ENCODE data around the gene SPATA21. TPM values are rescaled to one million over a fixed set of nuclear protein-coding genes. Genes with fewer than 3 reads are reported as not detected.

The SPATA21 gene
- total RNA-seq, 1 donor from 2014 or later: not detected

DNA sequence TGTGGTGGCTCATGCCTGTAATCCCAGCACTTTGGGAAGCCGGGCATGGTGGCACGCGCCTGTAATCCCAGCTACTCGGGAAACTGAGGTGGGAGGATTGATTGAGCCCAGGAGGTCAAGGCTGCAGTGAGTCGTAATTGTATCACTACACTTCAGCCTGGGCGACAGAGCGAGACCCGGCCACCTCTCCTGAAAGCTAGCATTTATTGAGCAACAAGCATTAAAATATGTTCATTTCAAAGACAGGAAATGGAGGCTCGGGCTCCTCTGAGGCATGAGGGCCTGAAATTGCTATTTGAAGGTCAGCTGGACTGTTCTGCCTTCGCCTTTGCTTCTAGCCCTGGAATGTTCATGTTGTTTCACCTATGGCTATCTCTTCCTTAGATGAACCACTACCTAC, 34.5 kb downstream of the SPATA21 start:
- Histone ChIP-seq H3K79me2 (ENCODE audit: insufficient read depth, low read length) (no peaks in the 10 kb centered on the region), H3K4me3 (ENCODE audit: insufficient read depth, low read depth, low read length) (no peak overlapping the region), H2AFZ (ENCODE audit: low read depth, low read length) (no peak overlapping the region), H3K36me3 (ENCODE audit: insufficient read depth, low read length) (no peaks in the 10 kb centered on the region), H3K27ac (ENCODE audit: low read depth, low read length) (no peak overlapping the region), H3K27me3 (ENCODE audit: insufficient read depth, low read length) (no peaks in the 10 kb centered on the region), H3K9me3 (ENCODE audit: insufficient read depth, low read depth, low read length) (no peaks in the 10 kb centered on the region), H4K20me1 (ENCODE audit: insufficient read depth, low read length) (peaks cover 5% of the 10 kb centered on the region), H3K4me1 (ENCODE audit: insufficient read depth, low read length) (no peaks in the 10 kb centered on the region), H3K4me2 (ENCODE audit: low read length) (no peak overlapping the region), H3K9ac (ENCODE audit: low read length) (no peak overlapping the region)
- Mint-ChIP-seq H3K36me3 (ENCODE audit: low read depth, unreplicated experiment) (peaks cover 9% of the 10 kb centered on the region), H3K4me1 (ENCODE audit: low read depth, unreplicated experiment) (peaks cover 6% of the 10 kb centered on the region), H3K27me3 (ENCODE audit: low read depth, unreplicated experiment) (no peaks in the 10 kb centered on the region), H3K27ac (ENCODE audit: unreplicated experiment) (no peak overlapping the region), H3K4me3 (ENCODE audit: unreplicated experiment) (no peak overlapping the region), H3K9me3 (ENCODE audit: unreplicated experiment) (no peaks in the 10 kb centered on the region)
- DNase-seq (ENCODE audit: low read depth): no peak
- FAIRE-seq: no peak
- TF ChIP-seq, protein P1, sequence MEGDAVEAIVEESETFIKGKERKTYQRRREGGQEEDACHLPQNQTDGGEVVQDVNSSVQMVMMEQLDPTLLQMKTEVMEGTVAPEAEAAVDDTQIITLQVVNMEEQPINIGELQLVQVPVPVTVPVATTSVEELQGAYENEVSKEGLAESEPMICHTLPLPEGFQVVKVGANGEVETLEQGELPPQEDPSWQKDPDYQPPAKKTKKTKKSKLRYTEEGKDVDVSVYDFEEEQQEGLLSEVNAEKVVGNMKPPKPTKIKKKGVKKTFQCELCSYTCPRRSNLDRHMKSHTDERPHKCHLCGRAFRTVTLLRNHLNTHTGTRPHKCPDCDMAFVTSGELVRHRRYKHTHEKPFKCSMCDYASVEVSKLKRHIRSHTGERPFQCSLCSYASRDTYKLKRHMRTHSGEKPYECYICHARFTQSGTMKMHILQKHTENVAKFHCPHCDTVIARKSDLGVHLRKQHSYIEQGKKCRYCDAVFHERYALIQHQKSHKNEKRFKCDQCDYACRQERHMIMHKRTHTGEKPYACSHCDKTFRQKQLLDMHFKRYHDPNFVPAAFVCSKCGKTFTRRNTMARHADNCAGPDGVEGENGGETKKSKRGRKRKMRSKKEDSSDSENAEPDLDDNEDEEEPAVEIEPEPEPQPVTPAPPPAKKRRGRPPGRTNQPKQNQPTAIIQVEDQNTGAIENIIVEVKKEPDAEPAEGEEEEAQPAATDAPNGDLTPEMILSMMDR (IDR thresholded peaks at IDR 0.05; ENCODE audit: insufficient read depth, low read depth, low read length): no peak
- no peak for TF ChIP-seq EZH2 (IDR thresholded peaks at IDR 0.05; ENCODE audit: insufficient read depth, low read length)

DNA sequence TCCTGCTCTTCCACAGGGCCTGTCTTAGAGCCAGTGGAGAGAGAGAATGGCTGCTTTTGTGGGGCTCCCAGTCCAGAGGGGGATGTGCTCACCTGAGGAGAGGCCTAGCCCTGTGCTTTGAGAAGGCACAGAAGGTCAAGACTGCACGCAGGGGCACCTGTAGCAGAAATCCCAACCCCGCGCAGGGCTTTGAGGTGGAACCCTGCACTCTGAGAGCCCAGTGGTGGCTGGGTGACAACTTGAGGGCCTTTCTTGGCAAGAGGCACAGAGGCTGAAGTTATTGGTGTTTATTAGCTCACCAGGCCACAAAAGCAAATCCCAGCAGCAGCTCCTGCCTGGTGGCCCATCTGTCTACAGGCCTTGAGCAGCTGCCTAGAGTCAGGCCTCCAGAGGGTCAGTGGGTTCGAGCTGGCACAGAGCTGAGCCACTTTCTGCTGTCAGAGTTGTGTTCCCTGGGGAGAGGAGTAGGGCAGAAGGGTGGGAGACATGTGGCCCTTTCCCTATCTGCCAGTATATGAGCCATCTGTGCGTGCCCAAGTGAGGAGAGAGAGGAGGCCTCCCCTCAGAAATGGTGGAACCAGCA, 38.8 kb downstream of the SPATA21 start:
- no peaks in the 10 kb centered on the region for H3K27me3 ChIP-seq (ENCODE audit: insufficient read depth, low read length)
- H3K4me3 Mint-ChIP-seq (ENCODE audit: unreplicated experiment): no peak overlapping the region
- H3K36me3 ChIP-seq (ENCODE audit: insufficient read depth, low read length): peaks cover 6% of the 10 kb centered on the region
- no peak overlapping the region for H3K27ac Mint-ChIP-seq (ENCODE audit: unreplicated experiment)
- H3K27ac ChIP-seq (ENCODE audit: low read depth, low read length): no peak overlapping the region
- FAIRE-seq (no peak), DNase-seq (ENCODE audit: low read depth) (no peak)
- no peak overlapping the region for H3K4me2 ChIP-seq (ENCODE audit: low read length)
- no peaks in the 10 kb centered on the region for H3K9me3 Mint-ChIP-seq (ENCODE audit: unreplicated experiment)
- no peaks in the 10 kb centered on the region for H3K9me3 ChIP-seq (ENCODE audit: insufficient read depth, low read depth, low read length)
- peaks cover 13% of the 10 kb centered on the region for H3K4me1 ChIP-seq (ENCODE audit: insufficient read depth, low read length)
- no peak overlapping the region for H3K4me3 ChIP-seq (ENCODE audit: insufficient read depth, low read depth, low read length)
- no peak for TF ChIP-seq EZH2 (IDR thresholded peaks at IDR 0.05; ENCODE audit: insufficient read depth, low read length)
- TF ChIP-seq, protein P1 (IDR thresholded peaks at IDR 0.05; ENCODE audit: insufficient read depth, low read depth, low read length): no peak
- peaks cover 28% of the 10 kb centered on the region for H3K4me1 Mint-ChIP-seq (ENCODE audit: low read depth, unreplicated experiment)
- peaks cover 16% of the 10 kb centered on the region for H3K36me3 Mint-ChIP-seq (ENCODE audit: low read depth, unreplicated experiment)
- H3K9ac ChIP-seq (ENCODE audit: low read length): no peak overlapping the region
- H4K20me1 ChIP-seq (ENCODE audit: insufficient read depth, low read length): peaks cover 40% of the 10 kb centered on the region
- H2AFZ ChIP-seq (ENCODE audit: low read depth, low read length): no peak overlapping the region
- H3K27me3 Mint-ChIP-seq (ENCODE audit: low read depth, unreplicated experiment): no peaks in the 10 kb centered on the region
- peaks cover 37% of the 10 kb centered on the region for H3K79me2 ChIP-seq (ENCODE audit: insufficient read depth, low read length)

DNA sequence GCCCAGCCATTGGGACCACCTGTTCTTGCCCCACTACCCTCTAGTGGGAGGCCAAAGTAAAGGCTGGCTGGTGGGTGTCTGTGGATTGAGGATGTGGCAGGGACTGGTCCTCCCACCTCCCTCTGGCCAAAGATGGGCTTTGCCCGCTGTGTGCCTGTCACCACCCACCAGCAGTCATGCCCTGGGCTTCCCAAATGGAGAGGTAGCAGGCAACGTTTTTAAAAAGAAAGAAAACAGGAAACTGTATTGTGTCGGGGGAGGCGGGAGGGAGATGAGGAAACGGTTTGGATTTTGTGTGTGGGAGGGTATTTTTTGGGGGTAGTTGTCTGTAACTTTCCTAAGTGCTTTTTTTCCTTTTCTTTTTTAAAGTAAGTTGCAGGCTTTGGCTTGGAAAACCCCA, 40.1 kb downstream of the SPATA21 start:
- Histone ChIP-seq H2AFZ (ENCODE audit: low read depth, low read length) (no peak overlapping the region), H4K20me1 (ENCODE audit: insufficient read depth, low read length) (peaks cover 53% of the 10 kb centered on the region), H3K36me3 (ENCODE audit: insufficient read depth, low read length) (peaks cover 6% of the 10 kb centered on the region), H3K4me2 (ENCODE audit: low read length) (peak overlapping the region; percentile 1), H3K27ac (ENCODE audit: low read depth, low read length) (no peak overlapping the region), H3K79me2 (ENCODE audit: insufficient read depth, low read length) (peaks cover 50% of the 10 kb centered on the region), H3K4me3 (ENCODE audit: insufficient read depth, low read depth, low read length) (no peak overlapping the region), H3K9ac (ENCODE audit: low read length) (peak overlapping the region; percentile 3), H3K4me1 (ENCODE audit: insufficient read depth, low read length) (peaks cover 16% of the 10 kb centered on the region), H3K9me3 (ENCODE audit: insufficient read depth, low read depth, low read length) (no peaks in the 10 kb centered on the region), H3K27me3 (ENCODE audit: insufficient read depth, low read length) (no peaks in the 10 kb centered on the region)
- no peak for DNase-seq (ENCODE audit: low read depth)
- no peak for FAIRE-seq
- Mint-ChIP-seq H3K4me3 (ENCODE audit: unreplicated experiment) (no peak overlapping the region), H3K36me3 (ENCODE audit: low read depth, unreplicated experiment) (peaks cover 23% of the 10 kb centered on the region), H3K27ac (ENCODE audit: unreplicated experiment) (peak overlapping the region; percentile 63), H3K27me3 (ENCODE audit: low read depth, unreplicated experiment) (no peaks in the 10 kb centered on the region), H3K9me3 (ENCODE audit: unreplicated experiment) (no peaks in the 10 kb centered on the region), H3K4me1 (ENCODE audit: low read depth, unreplicated experiment) (peaks cover 29% of the 10 kb centered on the region)
- TF ChIP-seq, protein P1 (IDR thresholded peaks at IDR 0.05; ENCODE audit: insufficient read depth, low read depth, low read length): no peak
- TF ChIP-seq EZH2 (IDR thresholded peaks at IDR 0.05; ENCODE audit: insufficient read depth, low read length): no peak
